Esophagus muscularis mucosa (tissue), 4 donors: ENCODE measurements around the gene IGF2BP3.

Experiments used
- EP300 ChIP-seq: sonication (generic); formaldehyde crosslinking; IDR thresholded peaks from one replicate; pipeline ENCODE4 v1.6.1; 2017; ENCODE audit warnings: antibody characterized with exemption
- POLR2A ChIP-seq: fragments of 450-650 bp; IDR thresholded peaks from one replicate; pipeline ENCODE4 v1.6.1; 2017; ENCODE audit warnings: antibody characterized with exemption, moderate library complexity, mild to moderate bottlenecking, low read depth
- POLR2AphosphoS5 ChIP-seq, 2 donors: sonication (generic); formaldehyde crosslinking; IDR thresholded peaks; one replicate each; pipeline ENCODE4 v1.6.1; 2017; ENCODE audit warnings: antibody characterized with exemption in 2 of 2
- TF ChIP-seq, protein P1 (sequence below), 3 experiments: fragments of 200-600 bp in 2 of 3; fragments of 450-650 bp in 1 of 3; sonication (generic) in 2 of 3; IDR thresholded peaks; one replicate each; pipeline ENCODE4 v1.5.1; 2017 to 2019; ENCODE audit warnings: antibody characterized with exemption in 3 of 3, mild to moderate bottlenecking in 2 of 3, moderate library complexity in 1 of 3

- TF ChIP-seq POLR2A (no peak), EP300 (no peak), POLR2AphosphoS5 (IDR thresholded peaks at IDR 0.05) (no peak)
- TF ChIP-seq, protein P1, sequence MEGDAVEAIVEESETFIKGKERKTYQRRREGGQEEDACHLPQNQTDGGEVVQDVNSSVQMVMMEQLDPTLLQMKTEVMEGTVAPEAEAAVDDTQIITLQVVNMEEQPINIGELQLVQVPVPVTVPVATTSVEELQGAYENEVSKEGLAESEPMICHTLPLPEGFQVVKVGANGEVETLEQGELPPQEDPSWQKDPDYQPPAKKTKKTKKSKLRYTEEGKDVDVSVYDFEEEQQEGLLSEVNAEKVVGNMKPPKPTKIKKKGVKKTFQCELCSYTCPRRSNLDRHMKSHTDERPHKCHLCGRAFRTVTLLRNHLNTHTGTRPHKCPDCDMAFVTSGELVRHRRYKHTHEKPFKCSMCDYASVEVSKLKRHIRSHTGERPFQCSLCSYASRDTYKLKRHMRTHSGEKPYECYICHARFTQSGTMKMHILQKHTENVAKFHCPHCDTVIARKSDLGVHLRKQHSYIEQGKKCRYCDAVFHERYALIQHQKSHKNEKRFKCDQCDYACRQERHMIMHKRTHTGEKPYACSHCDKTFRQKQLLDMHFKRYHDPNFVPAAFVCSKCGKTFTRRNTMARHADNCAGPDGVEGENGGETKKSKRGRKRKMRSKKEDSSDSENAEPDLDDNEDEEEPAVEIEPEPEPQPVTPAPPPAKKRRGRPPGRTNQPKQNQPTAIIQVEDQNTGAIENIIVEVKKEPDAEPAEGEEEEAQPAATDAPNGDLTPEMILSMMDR (IDR thresholded peaks at IDR 0.05): no peak
Observed at GRCh38 chr7:23380961-23381360, 89.3 kb downstream of the IGF2BP3 start.
